Measurements from ENCODE around the gene ADAMTS20. TPM values are rescaled to one million over a fixed set of nuclear protein-coding genes. Genes with fewer than 3 reads are reported as not detected.

ADAMTS20 gene
- total RNA-seq, 1 donor from 2014 or later = 0.19 TPM

DNA sequence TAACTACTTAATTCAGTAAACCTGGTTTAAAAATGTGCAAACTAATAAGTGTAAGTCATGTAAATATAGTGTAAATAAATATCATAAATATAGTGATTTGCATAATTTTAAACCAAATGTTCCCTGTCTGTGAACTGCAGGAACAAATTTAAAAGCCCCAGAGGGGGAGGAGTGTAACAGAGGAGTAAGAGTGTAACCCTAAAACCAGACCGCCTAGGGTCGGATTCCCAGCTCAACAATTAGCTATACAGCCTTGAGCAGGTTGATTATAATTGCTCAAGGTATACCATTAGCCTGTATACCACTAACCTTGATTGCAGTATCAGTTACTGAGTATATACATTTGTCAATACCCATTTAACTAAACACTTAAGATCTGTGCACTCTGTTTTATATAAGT lies 218.4 kb downstream of the ADAMTS20 start:
- no peak for DNase-seq (ENCODE audit: low spot score, unreplicated experiment)
- TF ChIP-seq, protein P1, sequence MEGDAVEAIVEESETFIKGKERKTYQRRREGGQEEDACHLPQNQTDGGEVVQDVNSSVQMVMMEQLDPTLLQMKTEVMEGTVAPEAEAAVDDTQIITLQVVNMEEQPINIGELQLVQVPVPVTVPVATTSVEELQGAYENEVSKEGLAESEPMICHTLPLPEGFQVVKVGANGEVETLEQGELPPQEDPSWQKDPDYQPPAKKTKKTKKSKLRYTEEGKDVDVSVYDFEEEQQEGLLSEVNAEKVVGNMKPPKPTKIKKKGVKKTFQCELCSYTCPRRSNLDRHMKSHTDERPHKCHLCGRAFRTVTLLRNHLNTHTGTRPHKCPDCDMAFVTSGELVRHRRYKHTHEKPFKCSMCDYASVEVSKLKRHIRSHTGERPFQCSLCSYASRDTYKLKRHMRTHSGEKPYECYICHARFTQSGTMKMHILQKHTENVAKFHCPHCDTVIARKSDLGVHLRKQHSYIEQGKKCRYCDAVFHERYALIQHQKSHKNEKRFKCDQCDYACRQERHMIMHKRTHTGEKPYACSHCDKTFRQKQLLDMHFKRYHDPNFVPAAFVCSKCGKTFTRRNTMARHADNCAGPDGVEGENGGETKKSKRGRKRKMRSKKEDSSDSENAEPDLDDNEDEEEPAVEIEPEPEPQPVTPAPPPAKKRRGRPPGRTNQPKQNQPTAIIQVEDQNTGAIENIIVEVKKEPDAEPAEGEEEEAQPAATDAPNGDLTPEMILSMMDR (IDR thresholded peaks at IDR 0.05; ENCODE audit: unreplicated experiment) = no peak
- Mint-ChIP-seq H3K9me3 (ENCODE audit: low read depth) (peaks cover 5% of the 10 kb centered on the region), H3K36me3 (ENCODE audit: insufficient read depth) (no peaks in the 10 kb centered on the region), H3K4me3 (ENCODE audit: low read depth) (no peak overlapping the region), H3K4me1 (ENCODE audit: low read depth) (peaks cover 20% of the 10 kb centered on the region), H3K27me3 (no peaks in the 10 kb centered on the region), H3K27ac (no peak overlapping the region)

DNA sequence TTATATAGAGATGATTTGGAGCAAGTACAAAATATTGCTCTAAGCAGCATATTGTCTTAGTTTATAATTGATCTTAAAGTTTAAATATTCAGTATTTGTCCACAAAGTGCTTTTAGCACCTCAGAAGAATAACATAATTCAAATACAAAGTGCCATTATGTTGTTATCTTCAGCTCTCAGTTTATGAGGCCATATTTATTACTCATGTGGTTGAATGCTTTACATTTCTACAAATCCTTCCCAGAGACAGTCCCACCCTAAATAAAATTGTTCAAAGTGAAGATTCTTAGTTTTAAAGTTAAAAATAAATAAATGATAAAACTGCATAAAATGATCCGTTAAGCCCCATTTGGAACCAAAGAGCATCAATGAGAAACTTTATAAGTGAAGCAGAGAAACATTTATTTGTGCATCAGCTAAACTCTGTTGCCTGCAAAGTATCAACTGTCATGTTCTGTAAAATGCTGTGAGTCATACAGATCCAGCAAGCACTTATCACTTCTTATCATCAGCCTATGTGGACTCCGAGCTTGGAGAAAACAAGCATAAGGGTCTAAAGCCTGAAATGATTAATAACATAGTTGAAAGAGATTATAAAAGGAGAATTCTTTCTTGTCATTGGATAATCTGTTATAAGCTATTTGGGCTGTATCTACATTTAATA lies 218.9 kb downstream of the ADAMTS20 start:
- H3K27ac Mint-ChIP-seq = no peak overlapping the region
- no peaks in the 10 kb centered on the region for H3K27me3 Mint-ChIP-seq
- H3K4me1 Mint-ChIP-seq (ENCODE audit: low read depth) = peaks cover 15% of the 10 kb centered on the region
- TF ChIP-seq, protein P1 (IDR thresholded peaks at IDR 0.05; ENCODE audit: unreplicated experiment) = no peak
- no peaks in the 10 kb centered on the region for H3K36me3 Mint-ChIP-seq (ENCODE audit: insufficient read depth)
- DNase-seq (ENCODE audit: low spot score, unreplicated experiment) = no peak
- no peak overlapping the region for H3K4me3 Mint-ChIP-seq (ENCODE audit: low read depth)
- H3K9me3 Mint-ChIP-seq (ENCODE audit: low read depth) = peaks cover 10% of the 10 kb centered on the region

DNA sequence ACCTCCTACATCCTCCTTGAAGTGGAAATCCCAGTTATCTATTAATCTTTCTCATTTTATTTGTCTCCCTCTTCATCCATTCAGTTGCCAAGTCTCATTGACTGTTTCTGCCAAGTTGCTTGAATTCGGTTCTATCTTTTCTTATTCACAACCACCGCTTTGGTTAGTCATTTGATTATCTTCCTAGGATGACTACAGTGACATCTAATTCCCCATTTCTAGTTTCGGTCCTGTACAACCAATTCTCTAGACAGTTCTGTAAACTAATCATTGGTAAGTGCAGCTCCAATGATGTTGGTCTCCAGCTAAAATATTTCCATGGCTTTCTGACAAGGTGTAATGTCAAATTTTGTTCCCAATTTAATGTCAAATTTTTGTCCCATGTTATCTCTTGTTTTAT lies 220.1 kb downstream of the ADAMTS20 start:
- no peak overlapping the region for H3K27ac Mint-ChIP-seq
- no peak for DNase-seq (ENCODE audit: low spot score, unreplicated experiment)
- H3K36me3 Mint-ChIP-seq (ENCODE audit: insufficient read depth) = no peaks in the 10 kb centered on the region
- TF ChIP-seq, protein P1 (IDR thresholded peaks at IDR 0.05; ENCODE audit: unreplicated experiment) = no peak
- H3K9me3 Mint-ChIP-seq (ENCODE audit: low read depth) = peaks cover 12% of the 10 kb centered on the region
- peaks cover 4% of the 10 kb centered on the region for H3K4me1 Mint-ChIP-seq (ENCODE audit: low read depth)
- H3K4me3 Mint-ChIP-seq (ENCODE audit: low read depth) = no peak overlapping the region
- no peaks in the 10 kb centered on the region for H3K27me3 Mint-ChIP-seq

DNA sequence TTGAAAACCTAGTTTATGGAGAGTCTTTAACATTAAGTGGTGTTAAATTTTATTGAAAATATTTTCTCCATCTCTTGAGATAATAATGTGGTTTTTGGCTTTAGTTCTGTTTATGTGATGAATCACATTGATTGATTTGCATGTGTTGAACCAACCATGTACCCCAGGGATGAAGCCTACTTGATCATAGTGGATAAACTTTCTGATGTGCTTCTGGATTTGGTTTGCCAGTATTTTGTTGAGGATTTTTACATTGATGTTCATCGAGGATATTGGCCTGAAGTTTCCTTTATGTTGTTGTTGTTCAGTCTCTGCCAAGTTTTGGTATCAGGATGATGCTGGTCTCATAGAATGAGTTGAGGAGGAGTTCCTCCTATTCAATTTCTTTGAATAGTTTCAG lies 222.6 kb downstream of the ADAMTS20 start:
- DNase-seq (ENCODE audit: low spot score, unreplicated experiment) = no peak
- H3K27me3 Mint-ChIP-seq = no peaks in the 10 kb centered on the region
- H3K27ac Mint-ChIP-seq = no peak overlapping the region
- H3K4me3 Mint-ChIP-seq (ENCODE audit: low read depth) = no peak overlapping the region
- TF ChIP-seq, protein P1 (IDR thresholded peaks at IDR 0.05; ENCODE audit: unreplicated experiment) = no peak
- peaks cover 12% of the 10 kb centered on the region for H3K9me3 Mint-ChIP-seq (ENCODE audit: low read depth)
- peaks cover 4% of the 10 kb centered on the region for H3K4me1 Mint-ChIP-seq (ENCODE audit: low read depth)
- H3K36me3 Mint-ChIP-seq (ENCODE audit: insufficient read depth) = no peaks in the 10 kb centered on the region

DNA sequence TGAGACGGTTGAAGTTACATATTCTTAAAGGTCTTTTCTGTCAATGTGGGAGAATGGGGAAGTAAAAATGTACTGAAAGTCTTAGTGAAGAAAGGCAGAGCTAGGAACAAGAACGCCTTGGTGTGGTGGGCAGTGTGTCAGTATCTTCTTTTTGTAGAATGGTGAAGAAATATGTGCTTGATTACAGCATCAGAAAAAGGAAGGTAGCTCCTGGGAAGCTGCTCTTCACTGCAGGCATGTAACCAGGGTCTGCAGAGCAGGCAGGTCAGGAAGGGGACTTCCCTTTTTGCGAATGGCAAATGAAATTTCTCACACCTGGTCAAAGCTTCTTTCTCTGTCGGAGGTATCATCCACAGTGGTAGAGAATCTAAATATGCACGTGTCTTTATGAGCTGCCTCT lies 226.2 kb downstream of the ADAMTS20 start:
- no peak overlapping the region for H3K27ac Mint-ChIP-seq
- H3K36me3 Mint-ChIP-seq (ENCODE audit: insufficient read depth) = no peaks in the 10 kb centered on the region
- TF ChIP-seq, protein P1 (IDR thresholded peaks at IDR 0.05; ENCODE audit: unreplicated experiment) = no peak
- DNase-seq (ENCODE audit: low spot score, unreplicated experiment) = no peak
- H3K4me3 Mint-ChIP-seq (ENCODE audit: low read depth) = no peak overlapping the region
- peaks cover 11% of the 10 kb centered on the region for H3K9me3 Mint-ChIP-seq (ENCODE audit: low read depth)
- H3K4me1 Mint-ChIP-seq (ENCODE audit: low read depth) = no peaks in the 10 kb centered on the region
- H3K27me3 Mint-ChIP-seq = no peaks in the 10 kb centered on the region
